DND-41 (cell line): ENCODE data around the gene SMIM36.

ENCODE experiments used
- ATAC-seq: fragments of 200-7000 bp; cut with Tn5 transposase; 3 replicates; pipeline ENCODE4 v1.9.1; 2021; ENCODE audit warnings: low read depth; ENCODE audit not compliant: insufficient read depth
- DNase-seq: peaks from one replicate; pipeline ENCODE4 v3.0.0-alpha.2; 2020
- H2AFZ ChIP-seq: 2 replicates; pipeline ENCODE4 v1.6.0; 2012; ENCODE audit warnings: low read depth, low read length
- H3K27ac ChIP-seq: 2 replicates; pipeline ENCODE4 v1.5.1; 2012; ENCODE audit warnings: low read length, inconsistent platforms
- H3K27me3 ChIP-seq: fragments of 200-600 bp; sonication (generic); 2 replicates; pipeline ENCODE4 v1.6.0; 2012; ENCODE audit warnings: low read length, mild to moderate bottlenecking, inconsistent platforms; ENCODE audit not compliant: insufficient read depth, poor library complexity
- H3K36me3 ChIP-seq: 2 replicates; pipeline ENCODE4 v1.5.1; 2012; ENCODE audit warnings: low read length, inconsistent platforms; ENCODE audit not compliant: insufficient read depth
- H3K4me1 ChIP-seq: 2 replicates; pipeline ENCODE4 v1.5.1; 2012; ENCODE audit warnings: mild to moderate bottlenecking, low read length; ENCODE audit not compliant: insufficient read depth
- H3K4me2 ChIP-seq: 2 replicates; pipeline ENCODE4 v1.6.0; 2012; ENCODE audit warnings: mild to moderate bottlenecking, moderate library complexity, low read length, inconsistent platforms; ENCODE audit not compliant: insufficient read depth
- H3K4me3 ChIP-seq, 2 experiments: fragments of 200-600 bp in 1 of 2; shearing (Covaris generic) in 1 of 2; 2 replicates each; pipeline ENCODE4 v1.5.1; 2012 to 2016; ENCODE audit warnings: inconsistent platforms in 2 of 2, low read length in 2 of 2, mild to moderate bottlenecking in 2 of 2, low read depth in 1 of 2, moderate library complexity in 1 of 2
- H3K79me2 ChIP-seq: 2 replicates; pipeline ENCODE4 v1.6.0; 2012; ENCODE audit warnings: low read length, inconsistent platforms; ENCODE audit not compliant: insufficient read depth
- H3K9ac ChIP-seq: 2 replicates; pipeline ENCODE4 v1.6.0; 2012; ENCODE audit warnings: low read depth, mild to moderate bottlenecking, inconsistent platforms, low read length, moderate library complexity
- H3K9me3 ChIP-seq: 2 replicates; pipeline ENCODE4 v1.5.1; 2012; ENCODE audit warnings: low read length, moderate library complexity, mild to moderate bottlenecking, inconsistent platforms; ENCODE audit not compliant: insufficient read depth, severe bottlenecking
- H4K20me1 ChIP-seq: 2 replicates; pipeline ENCODE4 v1.6.0; 2012; ENCODE audit warnings: low read length; ENCODE audit not compliant: insufficient read depth
- CTCF ChIP-seq: IDR thresholded peaks from 2 replicates; pipeline ENCODE4 v1.5.1; 2012; ENCODE audit warnings: borderline replicate concordance, low read length, moderate library complexity, mild to moderate bottlenecking; ENCODE audit not compliant: poor library complexity, severe bottlenecking; ENCODE audit errors: extremely low read depth
- EZH2 ChIP-seq: IDR thresholded peaks from 3 replicates; pipeline ENCODE4 v1.6.1; 2012; ENCODE audit warnings: borderline replicate concordance, low read depth, mild to moderate bottlenecking, moderate library complexity, low read length, inconsistent platforms; ENCODE audit not compliant: severe bottlenecking

Gene SMIM36

DNA sequence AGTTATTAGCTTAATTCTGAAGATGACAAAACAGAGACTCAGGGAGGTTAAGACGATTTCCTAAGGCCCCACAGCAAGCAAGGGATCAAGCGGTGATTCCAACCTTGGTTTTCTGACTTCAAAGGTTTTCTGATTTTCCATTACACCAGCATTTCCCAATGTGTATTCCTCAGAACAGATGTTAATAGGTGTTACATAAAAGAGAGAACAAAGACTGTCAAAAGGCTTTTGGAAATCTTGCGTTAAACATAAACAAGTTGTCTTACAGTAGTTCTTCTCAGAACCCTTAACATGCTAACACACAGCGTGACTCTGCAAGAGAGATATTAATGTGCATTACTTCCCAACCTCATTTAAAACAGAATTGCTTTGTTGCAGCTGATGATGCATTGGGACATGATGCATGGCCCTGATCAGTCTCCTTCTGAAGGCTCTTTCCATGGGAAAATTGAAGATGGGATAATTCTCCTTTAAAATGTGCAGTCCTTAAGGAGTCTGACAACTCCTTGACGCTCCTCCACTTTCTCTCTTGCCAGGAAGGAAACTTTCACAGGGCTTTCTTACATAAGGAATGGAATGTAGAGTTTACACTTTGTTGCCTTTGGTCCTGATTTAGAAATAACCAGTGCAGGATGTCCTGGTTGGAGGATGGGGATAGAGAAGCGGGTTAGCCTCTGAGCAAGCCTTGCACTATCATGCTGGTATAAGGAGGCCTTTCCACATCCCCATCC lies 68.1 kb downstream of the SMIM36 start:
- ATAC-seq (no peak), DNase-seq (no peak)
- Histone ChIP-seq H3K9ac (no peak overlapping the region), H2AFZ (no peak overlapping the region), H3K79me2 (no peaks in the 10 kb centered on the region), H3K36me3 (no peaks in the 10 kb centered on the region), H4K20me1 (no peaks in the 10 kb centered on the region), H3K4me3 (no peak overlapping the region), H3K27ac (no peak overlapping the region), H3K27me3 (no peaks in the 10 kb centered on the region), H3K4me1 (no peaks in the 10 kb centered on the region), H3K4me2 (no peak overlapping the region), H3K9me3 (no peaks in the 10 kb centered on the region)
- TF ChIP-seq CTCF (no peak), EZH2 (no peak)

- Histone ChIP-seq H3K27me3 (no peaks in the 10 kb centered on the region), H3K27ac (no peak overlapping the region), H3K9ac (no peak overlapping the region), H2AFZ (no peak overlapping the region), H3K9me3 (no peaks in the 10 kb centered on the region), H3K4me2 (no peak overlapping the region), H3K4me1 (no peaks in the 10 kb centered on the region), H4K20me1 (no peaks in the 10 kb centered on the region), H3K4me3 (no peak overlapping the region), H3K36me3 (no peaks in the 10 kb centered on the region), H3K79me2 (no peaks in the 10 kb centered on the region)
- no peak for ATAC-seq
- no peak for DNase-seq
- TF ChIP-seq EZH2 (no peak), CTCF (no peak)
These were observed 68.8 kb downstream of the SMIM36 start for GRCh38 chr17:55442462-55442861.

DNA sequence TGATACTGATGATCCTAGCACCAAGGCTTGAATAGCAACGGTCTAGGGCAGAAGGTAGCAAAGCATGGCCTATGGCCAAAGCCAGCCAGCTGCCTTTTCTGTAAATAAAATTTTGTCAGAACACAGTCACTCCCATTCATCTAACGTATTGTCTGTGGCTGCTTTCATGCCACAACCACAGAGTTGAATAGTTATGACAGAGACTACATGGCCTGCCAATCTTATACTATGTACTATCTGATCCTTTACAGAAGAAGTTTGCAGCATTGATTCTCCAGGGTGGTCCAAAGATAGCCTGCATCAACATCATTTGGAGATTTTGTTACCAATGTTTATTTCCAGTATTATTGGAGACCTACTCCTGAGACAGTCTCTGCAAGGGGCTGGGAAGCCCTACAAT lies 69.7 kb downstream of the SMIM36 start:
- Histone ChIP-seq H3K4me3 (no peak overlapping the region), H3K9me3 (no peaks in the 10 kb centered on the region), H3K4me2 (no peak overlapping the region), H3K79me2 (no peaks in the 10 kb centered on the region), H3K4me1 (no peaks in the 10 kb centered on the region), H3K9ac (no peak overlapping the region), H2AFZ (no peak overlapping the region), H4K20me1 (no peaks in the 10 kb centered on the region), H3K27ac (no peak overlapping the region), H3K36me3 (no peaks in the 10 kb centered on the region), H3K27me3 (no peaks in the 10 kb centered on the region)
- ATAC-seq (no peak), DNase-seq (no peak)
- TF ChIP-seq CTCF (no peak), EZH2 (no peak)
